DMS114 treated with DMSO at 0.1 percent for 48 hours (cell line): ENCODE results near the gene SNPH.

Experiments
- DNase-seq: peaks from one replicate; lab custom pipeline; 2025; ENCODE audit not compliant: unreplicated experiment; lab: John Stamatoyannopoulos, UW

The SNPH gene

DNA sequence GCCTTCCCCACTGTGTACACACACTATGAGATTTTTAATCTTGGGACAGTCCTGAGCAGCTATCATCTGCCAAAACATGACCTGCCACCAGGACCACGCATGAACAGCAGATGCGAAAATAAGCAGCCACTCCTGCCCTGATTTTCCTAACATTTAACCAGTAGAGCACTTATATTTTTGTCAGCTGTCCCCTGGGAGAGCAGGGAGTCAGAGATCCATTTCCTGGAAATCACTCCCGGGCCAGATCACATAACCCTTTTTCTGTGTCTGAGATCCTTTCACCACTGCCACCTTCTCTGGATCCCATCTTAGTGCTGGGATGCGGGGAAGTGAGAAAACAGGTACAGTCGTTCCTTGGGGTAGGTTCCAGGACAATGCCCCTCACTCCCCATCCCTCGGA lies 57.2 kb downstream of the SNPH start:
- no peak for DNase-seq

DNA sequence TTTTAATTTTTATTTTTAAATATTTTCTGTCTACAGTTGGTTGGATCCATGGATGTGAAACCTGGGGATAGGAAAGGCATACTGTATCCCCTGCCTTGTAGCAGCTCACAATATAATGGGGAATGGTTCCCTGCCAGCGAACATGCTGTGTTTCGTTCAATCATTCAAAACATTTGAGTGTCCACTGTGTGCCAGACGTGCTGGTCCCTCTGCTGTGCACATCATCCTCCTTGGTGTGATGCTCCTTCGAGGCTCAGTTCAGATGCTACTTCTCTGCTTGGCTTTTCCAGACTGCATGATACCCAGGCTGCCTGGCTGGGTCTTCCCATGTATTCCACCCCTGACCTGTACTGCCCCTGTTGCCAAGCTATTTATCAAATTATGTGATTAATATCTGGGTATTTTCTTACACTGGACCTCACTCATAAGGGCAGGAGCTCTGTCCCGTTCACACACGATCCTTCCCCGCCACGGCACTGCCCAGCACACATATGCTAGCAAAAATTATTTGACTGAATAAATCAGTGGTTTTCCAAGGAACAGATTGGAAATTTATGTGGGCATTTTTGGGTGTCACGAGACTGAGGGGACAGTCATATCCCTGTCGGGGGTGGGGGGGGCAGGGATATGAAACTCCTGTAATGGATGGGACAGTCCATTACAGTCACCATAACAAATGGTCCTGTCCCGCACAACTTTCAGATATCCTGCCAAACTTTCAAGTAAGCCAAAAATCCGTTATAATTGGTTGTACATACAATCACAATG lies 57.9 kb downstream of the SNPH start:
- DNase-seq = no peak

DNA sequence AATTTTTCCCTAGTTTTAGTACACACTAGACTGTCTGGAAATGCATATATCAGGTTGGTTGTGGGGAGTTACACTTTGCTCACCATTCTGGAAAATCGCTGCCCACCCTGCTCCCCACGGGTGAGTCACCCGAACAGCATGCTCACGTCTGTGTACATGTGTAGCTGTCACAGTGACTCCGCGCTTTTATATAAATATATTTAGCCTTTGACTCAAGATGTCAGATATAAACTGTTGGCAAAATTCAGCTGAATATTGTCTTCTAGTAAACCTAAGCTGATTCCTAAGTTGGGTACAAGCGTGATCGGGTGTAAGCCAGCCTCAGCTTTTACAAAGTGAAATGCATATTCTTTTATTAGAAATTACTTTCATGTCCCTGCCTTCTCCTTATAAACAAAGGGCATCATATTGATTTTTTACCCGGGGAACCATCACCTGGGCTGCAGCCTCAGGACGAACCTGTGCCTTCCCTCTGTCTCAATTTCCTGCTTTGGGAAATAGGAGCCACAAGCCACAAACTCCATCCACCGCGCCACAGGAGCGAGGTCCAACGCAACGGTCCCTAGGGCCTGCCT lies 58.6 kb downstream of the SNPH start:
- DNase-seq = no peak

DNA sequence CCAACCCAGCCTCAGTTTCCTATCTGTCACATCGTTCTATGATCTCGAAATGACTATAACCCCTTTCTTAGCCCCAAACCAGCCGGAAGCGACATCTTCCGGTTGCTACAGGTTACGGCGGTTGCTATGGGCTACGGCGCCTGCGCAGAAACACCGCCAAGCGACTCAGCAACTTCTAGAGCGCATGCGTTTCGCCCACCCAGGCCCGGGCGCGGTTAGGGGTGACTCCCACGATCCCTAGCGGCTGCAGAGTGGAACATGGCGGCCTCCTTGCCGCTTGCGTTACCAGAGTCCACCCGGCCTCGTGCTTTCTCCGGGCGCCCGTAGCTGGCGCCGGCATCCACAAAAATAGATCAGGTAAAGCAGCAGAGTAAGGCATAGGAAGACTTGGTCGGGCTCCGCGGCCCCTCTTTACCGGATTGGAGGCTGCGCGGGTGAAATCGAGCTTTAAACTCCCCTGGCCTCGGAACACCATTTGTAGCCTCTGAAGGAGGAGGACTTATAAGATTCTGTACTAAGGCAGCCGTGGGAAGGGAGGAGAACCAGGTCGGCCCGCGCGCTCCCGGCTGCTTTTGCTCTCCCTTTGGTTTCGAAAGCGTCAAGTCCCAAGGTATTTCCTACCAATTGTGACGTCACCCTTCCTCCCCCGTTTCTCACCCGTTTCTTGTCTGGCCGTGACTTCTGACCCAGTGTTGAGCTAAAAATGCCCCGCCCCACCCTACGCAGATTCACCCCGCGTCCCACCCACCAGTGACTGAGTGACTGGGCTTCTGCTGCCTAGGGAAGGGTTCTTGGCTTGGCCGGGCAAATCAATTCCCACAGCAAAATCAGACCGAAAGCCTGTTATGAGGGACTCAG lies 59.3 kb downstream of the SNPH start:
- peak; percentile 91 for DNase-seq

DNA sequence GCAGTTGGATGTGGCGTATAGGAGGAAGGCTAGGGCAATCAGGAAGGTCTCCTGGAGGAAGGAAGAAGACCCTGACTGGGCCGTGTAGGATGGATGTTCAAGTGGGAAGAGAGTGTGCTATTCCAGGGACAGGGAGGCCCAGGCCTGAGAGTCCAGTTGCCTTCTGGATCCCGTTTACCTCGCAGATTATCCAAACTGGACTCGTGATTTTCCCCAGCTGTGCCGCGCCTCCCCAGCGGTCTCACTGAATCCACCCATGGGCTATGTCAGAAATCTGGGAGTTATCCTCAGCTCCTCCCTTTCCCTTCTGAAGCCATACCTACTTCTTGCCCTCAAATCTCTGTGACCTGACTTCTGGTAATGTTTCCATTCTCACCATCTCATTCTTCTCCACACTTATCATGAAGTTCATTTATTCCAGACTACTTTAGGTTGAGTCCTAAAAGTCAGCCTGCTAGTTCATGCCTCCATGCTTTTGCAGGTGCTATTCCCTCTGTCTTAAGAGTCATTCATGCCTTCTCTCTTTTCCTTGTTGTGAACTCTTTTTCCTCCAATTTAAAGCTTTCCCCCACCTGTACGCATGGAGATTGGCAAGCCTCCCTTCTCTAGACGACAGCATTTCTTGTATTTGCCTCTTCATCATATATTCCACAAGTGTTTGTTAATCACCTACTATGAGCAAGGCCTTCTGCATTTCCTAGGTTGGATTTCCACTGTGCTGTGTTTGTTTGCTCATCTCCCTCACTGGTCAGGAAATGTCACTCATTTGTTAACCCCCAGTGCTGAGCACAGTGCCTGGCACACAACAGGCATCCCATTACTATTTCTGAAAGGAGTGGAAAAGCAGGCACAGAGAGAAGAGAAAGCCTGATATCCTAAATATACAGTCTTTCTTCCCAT lies 60.2 kb downstream of the SNPH start:
- no peak for DNase-seq

DNA sequence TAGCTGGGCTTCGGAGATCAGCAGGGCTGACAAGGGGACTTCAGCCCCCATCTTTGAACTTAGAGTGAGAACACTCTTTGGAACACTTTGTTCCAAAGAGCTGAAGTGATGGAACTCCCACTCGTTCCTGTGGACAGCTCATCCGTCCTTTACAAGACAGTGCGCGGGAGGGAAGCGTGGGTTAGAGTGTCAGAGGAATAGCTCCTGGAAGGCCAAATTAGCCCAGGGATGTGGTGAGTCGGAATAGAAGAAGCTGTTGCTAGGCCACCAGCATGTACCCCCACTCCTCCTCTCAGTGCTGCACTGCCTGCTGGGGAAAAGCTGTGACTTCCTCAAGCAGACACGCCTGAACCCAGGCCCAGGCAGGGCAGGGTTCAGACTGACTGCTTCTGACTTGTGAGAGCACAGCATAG lies 61.2 kb downstream of the SNPH start:
- DNase-seq = no peak

DNA sequence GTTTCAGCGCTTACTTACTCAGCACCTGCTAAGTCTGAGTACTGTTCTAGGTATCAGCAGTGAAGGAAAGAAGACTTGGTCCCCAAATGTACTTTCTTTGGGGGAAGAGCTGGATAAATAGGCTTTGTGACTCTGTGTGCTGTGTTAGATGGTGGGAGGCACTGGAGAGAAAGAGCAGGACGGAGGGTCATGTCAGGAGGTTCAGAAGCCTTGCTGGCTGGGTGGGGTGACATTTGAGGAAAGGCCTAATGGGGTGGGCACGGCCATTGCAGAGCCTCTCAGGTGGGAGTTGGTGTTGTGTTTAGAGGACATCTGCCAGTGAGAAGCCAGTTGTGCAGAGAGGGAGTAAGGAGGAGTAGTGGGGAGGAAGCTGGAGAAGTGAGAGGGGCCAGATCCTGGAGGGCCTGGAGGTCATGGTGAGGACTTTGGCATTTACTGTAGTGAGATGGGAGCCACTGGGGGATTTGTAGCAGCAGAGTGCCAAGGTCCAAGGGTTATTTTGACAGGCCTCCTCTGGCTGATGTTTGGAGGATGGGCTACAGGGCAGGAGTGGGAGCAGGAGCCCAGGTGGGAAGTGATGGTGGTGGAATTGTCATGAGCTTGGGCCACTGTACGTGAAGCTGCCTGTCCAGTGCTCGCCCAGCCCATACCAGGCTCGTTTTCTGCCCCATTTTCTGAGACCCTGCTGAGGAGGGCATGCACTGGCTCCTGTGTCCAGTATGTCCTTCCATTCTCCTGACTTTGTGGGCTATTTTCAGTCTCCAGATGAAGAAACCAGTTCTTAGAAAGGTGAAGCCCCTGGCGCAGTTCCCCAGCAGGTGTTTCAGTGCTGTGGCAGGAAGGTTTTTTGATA lies 62.0 kb downstream of the SNPH start:
- DNase-seq = no peak

DNA sequence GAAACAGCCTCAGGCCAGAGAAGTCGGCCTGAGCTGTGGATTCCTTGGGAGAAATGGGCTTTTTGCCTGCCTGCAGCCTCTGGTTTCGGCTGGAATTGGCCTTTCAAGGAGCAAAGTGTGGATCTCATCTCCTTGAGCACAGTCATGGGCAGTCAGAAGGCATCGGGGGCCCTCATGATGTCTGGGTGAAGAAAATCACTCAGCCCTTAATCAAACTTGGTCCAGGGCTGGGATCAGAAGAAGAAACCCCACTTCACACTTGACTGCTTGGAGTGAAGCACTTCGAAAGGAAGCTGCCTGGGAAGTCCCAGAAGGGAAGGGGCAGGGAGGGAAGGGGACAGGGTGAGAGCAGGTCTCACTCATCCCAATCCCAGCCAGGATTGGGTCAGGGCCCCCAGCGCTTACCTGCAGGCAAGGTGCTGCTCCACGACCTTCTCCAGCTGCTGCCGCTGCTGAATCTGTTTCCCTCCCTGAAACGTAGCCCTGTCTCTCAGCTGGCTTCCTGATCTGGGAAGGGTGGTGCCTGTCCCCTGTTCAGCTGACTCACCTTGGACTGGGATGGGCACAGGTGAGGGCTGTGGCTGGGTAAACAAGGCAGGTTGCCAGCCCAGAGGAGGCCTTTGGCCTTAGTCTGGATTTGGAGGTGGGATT lies 62.7 kb downstream of the SNPH start, which contains the start of gene SDCBP2:
Gene SDCBP2 (minus strand): TSS at position 460 of the 651 bp plus-strand sequence. CDS start 8,723 bp downstream, outside the sequence.
- no peak for DNase-seq

DNA sequence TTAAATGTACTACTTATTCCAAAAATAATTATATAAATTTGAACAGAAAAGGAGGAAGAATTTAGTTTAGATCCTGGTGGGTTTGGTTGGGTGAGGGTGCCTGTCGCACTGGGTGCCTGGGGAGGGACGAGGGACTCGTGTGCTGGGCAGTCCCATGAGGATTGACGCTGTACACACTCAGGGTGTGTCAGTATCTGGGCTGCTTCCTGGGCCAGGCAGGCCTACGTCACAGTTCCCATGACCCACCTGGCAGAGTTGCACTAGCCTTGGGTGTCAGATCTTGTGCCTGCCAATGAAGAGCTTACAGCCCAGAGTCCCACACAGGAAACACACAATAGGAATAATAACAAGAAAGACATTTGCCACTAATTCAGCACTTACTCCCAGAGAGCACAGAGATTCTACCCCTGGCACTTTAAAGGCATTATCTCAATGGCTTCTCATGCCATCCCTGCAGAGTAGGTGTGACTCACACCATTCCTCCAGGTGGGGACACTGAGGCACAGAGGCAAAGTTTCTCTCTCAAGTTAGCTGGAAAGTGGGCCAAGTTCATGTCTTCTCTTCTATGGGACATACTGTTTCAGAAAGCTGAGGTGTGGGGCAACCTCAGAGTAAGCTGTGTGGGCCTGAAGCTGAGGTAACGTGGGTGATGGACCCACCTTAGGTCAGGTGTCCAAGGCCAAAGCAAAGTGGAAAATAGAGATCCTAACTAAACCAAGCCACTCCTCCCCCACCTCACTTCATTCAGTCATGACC lies 64.2 kb downstream of the SNPH start:
- DNase-seq = no peak

DNA sequence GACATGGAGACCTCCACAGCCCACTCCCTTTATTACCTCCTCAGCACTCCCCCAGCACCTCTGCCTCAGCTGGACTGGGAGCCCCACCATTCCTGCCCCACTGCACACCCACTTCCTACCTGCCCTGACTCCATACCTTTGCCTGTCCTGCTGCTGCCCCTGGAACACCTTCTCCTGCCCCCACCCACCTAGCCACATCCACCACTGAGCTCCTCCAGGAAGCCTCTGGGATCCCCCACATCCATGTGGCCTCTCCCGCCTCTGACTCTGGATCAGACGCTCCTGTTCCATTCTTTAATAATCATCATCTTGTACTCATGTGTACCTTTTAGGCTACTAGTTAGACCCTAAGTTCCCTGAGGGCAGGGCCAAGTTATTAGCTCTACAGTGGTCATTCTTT lies 65.0 kb downstream of the SNPH start:
- DNase-seq = no peak

DNA sequence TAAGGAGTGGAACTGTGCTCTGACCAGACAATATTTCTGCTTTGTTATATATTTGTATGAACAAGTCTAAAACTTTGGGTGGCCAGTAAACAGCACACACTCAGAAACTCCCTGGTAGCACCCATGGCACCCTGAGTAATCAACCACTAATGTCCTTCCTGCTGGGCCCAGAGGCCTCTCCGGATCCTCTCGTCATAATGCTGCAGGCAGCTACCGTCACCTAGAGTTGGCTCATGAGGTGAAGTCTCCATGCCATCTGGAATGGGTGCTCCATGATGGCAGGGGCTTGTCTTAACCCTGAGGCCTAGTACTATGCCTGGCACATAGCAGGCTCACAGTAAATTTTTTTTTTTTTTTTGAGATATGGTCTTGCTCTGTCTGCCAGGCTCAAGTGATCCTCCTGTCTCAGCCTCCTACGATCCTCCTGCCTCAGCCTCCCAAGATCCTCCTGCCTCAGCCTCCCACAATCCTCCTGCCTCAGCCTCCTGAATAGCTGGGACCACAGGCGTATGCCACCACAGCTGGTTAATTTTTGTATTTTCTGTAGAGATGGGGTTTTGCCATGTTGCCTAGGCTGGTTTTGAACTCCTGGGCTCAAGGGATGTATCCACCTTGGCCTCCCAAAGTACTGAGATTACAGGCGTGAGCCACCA lies 65.8 kb downstream of the SNPH start:
- no peak for DNase-seq

DNA sequence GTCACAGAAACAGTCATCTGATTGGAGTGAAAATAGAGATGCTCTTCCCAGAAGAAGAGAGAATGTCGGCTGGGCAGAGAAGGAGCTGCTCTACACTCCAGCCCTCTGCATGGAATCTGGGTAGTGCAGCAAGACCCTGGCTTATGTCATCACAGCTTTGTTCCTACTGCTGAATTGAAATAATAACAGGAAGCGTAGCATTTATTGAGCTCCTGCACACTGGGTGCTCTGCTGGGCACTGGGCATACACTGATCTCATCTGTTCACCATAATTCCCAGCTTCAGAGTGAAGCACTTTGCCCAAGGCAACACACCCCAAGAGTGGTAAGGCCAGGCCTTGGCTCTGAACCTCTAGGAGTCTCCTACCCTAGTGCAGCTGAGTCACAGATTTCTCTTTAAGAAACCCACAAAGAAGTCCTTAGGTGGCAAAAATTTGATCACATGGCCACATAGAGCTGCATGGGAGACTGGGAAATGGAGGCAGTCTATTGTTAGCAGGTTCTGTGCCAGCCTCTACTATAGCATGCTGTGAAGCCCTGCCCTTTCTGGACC lies 66.7 kb downstream of the SNPH start:
- no peak for DNase-seq

DNA sequence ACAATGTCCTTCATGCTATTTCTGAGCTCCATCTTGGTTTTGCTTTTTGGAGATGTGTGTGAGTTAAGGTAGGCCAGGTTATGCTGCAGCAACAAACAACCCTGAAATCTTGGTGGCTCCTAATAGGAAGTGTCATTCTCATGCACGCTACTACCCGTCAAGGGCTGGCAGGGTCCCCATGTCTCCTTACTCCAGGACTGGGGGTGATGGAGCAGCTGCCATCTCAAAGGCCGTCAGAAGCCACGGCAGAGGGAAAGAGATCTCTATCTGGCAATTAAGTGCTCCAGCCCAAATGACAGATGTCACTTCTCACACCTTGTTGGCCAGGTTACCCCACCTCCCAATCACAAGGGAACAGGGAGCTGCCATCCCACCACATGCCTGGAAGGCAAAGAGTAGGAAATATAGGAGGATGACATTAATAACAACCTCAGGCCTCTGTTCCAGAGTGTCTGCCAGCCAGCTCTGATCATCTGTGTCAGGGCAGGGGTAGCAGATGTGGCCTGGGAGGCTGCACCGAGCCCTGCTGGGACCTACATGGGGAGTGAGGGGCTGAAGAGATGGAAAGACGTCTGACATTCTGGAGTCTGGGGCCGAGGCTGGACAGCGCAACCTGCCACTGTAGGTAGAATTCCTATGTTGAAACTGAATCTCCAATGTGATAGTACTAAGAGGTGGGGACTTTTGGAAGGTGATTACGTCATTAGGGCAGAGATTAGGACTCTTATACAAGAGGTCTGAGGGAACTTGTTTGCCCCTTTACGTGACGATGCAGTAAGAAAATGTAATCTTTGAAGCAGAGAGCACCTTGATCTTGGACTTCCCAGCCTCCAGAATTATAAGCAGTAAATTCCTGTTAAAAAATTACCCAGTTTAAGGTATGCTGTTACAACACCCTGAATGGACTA lies 67.6 kb downstream of the SNPH start:
- no peak for DNase-seq

DNA sequence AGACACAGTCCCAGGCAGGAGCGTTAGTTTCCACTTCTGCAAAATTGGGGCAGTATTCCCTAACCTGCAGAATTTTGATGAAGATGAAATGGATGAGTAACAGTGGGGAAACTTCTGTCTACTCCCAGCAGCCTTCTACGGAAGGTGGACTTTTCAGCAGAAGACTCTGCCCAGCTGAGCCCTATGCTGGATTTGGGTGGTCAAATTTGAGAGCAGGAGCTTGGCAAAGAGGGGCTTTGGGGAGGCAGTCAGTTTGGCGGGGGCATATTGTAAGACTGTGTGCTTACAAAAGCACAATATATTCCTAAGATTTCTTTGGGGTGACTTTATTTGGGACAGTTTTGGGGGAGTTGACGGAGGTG lies 68.3 kb downstream of the SNPH start:
- no peak for DNase-seq

DNA sequence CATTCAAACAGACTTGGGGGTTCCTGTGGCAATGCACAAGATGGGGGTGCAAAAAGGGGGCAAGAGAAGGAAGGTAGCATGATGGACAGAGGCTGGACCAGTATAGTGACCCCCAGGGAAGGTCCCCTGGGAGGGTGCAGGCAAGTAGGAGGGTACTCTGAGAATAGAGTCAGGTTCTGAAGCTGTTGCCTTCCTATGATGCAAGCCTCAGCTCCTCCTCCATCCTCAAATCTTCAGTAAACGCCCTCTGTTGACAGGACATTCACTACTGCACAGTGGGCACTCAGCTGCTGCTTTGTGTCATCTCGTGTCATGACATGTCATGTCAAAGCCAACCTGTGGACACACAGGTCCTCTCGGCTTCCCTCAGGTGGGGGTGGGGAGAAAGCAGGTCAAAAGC lies 68.7 kb downstream of the SNPH start:
- no peak for DNase-seq

DNA sequence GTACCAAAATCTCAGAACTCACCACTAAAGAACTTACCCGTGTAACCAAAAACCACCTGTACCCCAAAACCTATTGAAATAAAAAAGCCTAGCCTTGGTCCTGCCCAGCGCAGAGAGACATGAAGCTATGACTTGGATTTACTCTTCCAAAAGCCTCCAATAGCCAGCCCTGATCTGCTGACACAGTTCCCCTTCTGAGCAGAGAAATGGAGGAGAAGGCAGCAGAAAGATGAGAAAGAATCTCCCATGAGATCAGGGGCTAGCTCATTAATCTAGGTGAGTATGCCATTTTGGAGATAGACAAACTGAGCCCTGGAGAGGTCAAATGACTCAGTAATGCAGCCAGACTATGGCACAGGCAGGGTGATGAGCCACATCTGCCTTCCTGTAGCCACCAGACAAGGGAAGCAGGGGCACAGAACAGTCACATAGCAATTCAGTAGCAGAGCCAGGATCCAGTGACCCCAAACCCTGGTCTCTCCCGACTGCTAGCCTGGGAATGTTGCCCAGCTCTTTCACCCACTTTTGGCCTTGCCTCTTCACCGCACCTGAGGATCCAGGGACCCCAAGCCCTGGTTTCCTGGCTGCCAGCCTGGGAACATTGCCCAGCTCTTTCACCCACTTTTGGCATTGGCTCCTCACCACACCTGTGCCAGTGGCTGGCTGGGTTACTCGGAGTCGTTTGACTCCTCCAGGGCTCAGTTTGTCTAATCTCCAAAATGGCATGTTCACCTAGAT lies 70.0 kb downstream of the SNPH start:
- DNase-seq = no peak
